Activated CD4-positive, CD25-positive, alpha-beta regulatory T cell (primary cell): ENCODE results near the gene TNFRSF21.
"Not testable (repeated sequence)": the region's sequence is repeated elsewhere in the genome, so short reads cannot be mapped to it uniquely, and the experiment has no call there.

ENCODE experiments used
- DNase-seq, 4 experiments: peaks; one replicate each; lab custom pipeline; 2025; lab: John Stamatoyannopoulos, UW

Gene TNFRSF21

DNA sequence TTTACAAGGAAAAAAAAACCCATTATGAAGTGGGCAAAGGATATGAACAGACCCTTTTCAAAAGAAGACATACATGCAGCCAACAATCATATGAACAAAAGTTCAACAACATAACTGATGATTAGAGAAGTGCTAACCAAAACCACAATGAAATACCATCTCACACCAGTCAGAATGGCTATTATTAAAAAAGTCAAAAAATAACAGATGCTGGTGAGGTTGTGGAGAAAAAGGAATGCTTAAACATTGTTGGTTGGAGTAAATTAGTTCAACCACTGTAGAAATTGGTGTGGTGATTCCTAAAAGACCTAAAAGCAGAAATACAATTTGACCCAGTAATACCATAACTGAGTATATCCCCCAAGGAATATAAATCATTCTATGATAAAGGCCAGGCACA lies 86.5 kb downstream of the TNFRSF21 start:
- not testable (repeated sequence) for DNase-seq

DNA sequence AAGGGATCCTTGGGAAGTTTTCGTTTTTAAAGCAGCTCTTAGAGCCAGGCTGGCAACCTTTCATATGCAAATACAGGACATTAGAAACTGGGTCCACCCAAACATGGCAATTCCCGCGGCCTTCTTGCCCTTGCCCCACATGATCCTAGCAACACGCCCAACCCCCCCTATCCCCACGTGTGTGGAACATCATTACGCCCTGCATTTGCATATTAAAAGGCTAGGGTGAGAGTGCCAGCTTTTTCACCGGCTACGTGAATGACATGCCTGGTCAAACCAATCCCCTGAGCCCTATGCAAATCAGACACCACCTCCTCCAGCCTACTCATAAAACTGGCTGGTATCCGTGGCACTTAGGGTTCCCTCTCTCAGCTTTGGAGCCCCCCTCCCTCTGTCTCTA lies 88.1 kb downstream of the TNFRSF21 start:
- DNase-seq = no peak

- DNase-seq = no peak
These were observed 100.1 kb downstream of the TNFRSF21 start for GRCh38 chr6:47209632-47210031.

- no peak for DNase-seq
These were observed 102.4 kb downstream of the TNFRSF21 start for GRCh38 chr6:47207261-47207660.

- DNase-seq = no peak
These were observed 103.1 kb downstream of the TNFRSF21 start for GRCh38 chr6:47206626-47207025.

DNA sequence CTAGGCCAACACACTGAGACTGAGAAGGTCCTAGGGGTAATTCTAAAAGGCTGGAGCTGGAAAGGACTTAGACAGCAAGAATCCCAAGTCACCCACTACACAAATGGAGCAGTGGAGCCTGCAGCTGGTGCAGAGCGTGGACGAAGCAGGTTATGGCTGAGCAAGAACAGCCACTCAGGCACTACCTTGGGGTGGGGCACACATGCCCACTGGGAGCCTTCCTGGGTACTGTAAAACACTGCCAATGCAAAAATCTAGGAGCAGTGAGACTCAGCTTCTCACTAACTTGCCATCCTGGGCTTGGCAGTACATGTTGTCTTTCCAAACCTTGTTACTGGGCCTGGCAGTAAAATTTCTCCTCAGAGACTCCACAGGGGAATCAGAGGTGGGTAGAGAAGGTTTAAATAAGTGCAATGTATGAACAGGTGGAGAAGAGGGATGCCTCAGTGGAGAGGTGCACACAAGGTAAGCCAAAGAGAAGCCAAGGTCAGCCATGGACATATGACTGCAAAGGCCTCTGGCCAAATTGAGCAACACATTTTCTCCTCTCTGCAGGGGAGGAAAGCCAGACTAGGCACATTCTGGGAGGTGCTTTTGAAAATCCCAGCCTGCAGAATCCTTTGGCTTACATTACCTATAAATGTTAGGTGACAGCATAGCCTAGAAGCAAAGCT lies 105.6 kb downstream of the TNFRSF21 start:
- no peak for DNase-seq

DNA sequence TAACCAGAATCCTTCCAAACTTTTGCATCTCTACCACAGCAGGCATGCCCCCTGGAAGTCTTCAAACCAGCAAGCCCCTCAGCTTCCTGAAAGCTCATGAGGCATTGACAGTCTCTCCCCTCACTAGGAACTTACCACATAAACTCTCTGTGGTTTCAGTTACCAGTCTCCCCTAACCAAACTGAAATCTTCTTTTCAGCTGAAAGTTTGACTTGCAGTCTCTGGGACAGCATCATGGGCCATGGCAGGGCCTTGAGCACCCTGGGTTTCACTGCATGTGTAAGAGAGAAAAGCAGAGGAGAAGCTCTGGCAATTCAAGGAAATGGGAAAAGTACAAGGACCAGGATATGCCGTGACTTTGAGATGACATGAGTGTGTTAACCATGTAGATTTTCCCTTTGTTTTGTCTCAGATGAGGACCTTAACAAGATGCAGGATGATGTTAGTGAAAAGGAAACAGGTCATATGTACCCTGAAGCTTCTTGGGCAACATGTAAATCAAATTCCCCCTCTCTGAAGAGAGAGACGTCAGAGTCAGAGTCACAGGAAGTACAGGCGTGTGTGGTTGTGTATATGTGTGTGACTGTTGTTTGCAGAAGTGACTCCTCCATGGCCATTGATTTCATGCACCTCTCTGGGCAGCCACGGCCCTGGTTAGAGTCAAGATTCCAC lies 106.3 kb downstream of the TNFRSF21 start:
- DNase-seq = no peak

DNA sequence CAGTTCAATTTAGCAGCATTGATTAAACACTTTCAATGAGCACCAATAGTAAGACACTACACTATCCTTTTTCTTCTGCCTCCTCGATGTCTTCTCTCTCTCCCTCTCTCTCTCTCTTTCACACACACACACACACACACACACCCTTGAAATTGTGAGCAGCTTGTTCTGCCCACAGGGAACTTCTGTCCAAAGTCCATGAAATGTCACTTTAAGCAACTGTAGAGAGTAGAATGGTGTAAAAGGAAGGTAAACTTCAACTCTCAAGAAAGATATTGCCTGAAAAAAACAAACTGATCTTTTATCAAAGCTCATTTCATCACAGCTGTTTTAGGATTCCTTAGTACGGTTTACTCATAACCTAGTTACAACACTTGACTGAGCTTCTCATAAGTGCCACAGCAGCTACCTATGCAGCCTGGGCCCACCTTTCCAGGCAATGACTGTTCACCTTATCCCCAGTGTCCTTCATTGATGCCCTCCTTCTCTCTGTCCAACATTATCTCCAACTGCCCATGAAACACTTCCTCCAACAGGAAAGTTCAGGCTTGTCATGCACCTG lies 107.0 kb downstream of the TNFRSF21 start:
- no peak for DNase-seq

DNA sequence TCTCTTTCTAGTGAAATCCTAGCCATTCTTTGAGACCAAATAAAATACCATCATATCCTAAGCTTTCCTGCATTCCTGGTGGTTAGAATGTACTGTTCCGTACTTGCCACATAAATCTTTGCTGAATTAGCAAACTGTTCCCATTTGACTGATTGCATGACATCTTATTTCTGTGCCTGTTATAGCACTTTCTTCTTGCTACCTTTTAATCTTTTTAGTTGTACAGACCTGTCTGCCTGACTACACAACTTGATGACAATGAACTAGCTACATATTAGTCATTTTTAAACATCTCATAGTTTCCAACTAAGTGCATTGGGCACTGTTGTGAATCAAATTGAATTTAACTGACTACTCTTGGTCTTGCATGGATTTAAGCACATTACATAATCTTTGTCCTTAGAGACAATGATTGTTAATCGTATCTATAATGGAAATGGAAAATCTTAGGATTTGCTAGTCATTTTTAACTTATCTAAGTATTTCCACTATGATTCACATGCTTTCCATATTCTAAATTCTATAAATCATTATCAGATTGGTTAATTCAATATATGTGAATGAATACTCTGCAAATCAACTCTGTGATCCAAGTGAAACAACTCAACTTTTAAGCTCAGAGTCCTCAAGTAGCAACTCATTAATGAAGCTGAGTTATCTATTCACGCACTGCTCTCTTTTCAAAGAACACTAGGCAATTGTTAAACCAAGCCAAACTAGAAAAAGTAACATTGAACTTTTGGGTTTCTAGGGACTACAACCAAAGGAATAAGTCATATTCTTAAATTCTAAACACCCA lies 109.0 kb downstream of the TNFRSF21 start:
- no peak for DNase-seq

DNA sequence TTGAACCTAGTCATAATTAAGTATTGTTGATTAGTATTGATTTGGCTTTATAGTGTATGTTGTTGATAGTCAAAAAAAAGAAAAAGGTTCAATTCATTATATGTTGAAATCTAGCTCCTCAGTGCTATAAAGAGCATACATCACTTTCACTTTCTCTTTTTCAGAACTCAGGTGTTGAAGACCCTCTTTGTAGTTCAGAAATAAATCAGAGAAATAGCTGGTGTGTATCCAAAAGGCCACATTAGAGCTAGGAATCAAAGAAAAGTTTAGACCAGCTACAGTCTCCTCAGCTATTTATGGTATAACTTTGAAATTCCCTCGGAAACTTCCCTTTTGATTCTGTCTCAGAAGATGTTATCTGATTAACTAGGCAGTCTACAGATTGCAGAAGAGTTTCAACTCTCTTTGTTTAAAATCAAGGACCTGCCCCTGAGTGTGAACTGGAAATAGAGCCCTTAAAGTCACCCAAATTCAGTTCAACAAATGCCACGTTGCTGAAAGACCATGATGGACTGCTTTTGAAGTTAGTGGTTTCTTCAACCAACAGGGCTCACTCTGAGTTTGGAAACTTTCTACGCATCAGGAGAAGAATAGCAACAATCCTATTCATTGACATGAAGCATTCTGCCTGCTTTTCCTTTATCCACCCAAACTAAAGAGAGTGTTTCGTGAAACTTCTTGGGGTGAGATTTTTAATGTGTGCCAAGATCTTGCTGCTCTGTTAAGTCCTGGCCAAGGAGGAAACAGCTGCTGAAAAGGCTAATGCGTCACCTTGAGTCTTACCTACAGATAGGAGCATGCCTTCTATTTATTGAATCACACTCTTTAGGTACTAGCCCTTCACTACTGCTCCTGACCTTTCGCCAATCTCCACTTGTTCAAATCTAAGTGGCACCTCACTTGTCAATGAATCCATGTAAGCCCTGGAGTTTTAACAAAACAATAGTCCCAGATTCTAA lies 111.7 kb downstream of the TNFRSF21 start:
- no peak for DNase-seq

DNA sequence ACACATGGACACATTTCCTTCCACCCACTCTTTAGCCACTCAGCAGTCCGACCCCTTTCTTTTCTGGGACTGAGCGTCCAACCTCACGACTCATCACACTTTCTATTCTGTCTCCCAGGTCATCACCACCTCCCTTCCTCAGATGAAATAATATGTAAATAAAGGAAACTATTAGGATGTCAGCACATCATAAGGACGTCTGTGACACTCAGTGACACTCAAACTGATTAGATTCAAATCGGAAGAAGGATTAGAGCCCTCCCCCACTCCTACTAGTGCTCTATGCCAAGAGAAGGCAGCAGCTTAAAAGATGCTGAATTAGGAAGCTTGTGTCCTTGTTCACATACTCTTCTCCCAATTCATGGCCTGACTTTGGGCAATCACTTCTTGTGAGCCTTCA lies 113.6 kb downstream of the TNFRSF21 start:
- no peak for DNase-seq

DNA sequence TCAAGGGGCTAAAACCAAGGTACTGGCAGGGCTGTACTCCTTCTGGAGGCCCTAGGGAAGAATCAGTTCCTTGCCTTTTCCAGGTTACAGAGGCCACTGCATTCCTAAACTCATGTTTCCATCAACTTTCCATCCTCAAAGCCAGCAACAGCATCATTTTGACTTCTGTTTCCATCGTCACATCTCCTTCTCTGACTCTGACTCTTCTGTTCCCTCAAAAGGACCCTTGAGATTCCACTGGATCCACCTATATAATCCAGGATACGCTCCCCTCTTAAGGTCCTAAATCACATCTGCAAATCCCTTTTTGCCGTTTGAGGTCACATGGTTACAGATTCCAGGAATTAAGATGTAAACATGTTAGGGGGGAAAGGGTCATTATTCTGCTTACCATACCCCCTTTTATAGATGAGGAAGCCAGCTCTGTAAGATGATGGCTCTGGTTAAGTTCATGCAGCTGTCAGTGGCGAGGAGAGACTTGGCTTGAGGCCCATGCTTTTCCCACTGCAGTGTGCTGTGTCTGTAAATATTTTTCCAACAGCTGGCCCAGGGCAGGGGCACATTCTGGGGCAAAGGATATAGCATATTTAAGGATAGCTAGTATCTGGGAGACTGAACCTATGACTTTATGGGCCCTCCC lies 114.6 kb downstream of the TNFRSF21 start:
- DNase-seq = no peak

DNA sequence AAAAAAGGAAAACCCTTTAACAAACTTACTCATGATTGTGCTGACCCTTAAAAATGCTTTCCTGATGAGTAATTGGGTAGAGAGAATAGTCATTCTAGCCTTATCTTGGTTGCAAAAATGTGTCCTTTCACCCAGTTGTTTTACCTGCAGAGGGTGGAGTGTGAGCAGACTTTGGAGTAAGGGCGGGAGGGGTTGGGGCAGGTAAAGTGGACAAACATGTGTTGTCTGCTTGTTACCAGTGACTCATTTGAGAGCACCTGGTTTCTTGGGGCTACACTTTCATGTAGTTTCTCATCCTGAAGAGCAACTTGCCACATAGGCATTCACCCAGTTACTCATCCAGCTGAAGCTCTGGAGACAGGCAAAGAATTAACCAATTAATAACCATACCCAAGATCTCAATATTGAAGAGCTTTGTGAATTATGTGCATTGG lies 121.1 kb downstream of the TNFRSF21 start:
- DNase-seq = no peak

DNA sequence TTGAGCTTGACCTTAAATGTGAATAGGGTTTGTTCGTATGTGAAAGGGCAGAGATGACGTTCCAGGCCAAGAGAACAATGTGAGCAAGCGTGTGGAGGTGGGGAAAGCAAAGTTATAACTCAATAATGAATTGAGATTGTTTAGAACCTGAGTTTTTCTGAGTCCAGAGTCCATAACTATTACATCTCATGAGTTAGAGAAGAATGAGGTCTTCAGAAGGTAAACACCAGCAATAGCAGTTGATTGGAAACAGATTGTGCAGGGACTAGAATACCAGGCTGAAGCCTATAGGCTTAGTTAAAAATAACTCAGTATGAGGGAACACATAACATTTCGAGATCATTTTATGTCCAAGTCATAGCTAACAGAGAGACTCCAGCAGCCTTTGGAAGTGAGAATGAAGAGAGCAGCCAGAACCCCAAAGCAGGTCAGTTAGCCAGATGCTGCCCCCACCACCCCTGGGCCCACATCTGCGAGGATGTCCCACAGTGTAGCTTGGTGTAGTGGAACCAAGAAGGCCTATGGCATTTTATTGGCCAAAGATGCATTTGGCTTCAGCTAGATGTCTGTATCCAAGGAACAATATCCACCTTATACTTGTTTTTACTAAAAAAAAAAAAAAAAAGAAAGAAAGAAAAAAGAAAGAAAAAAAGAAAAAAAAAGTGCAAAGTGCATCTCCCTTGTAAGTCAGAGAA lies 121.7 kb downstream of the TNFRSF21 start:
- DNase-seq = no peak

DNA sequence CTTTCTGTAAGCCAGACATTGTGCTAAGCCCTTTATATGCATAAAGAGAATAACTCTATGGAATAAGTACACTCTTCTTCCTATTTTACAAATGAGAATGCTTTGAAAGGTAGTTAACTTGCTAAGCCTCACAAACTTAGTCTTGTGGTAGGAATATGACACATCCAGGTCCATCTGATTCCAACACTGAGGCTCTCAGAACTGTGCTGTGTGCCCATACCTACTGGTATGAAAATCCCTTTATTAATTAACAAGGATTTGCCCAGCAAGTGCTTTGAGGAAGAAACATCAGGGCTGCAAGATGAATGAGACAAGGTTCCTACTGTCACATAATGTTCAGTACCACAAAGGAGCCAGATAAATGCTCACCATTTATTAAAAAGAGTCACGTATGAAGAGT lies 122.6 kb downstream of the TNFRSF21 start:
- DNase-seq = no peak

DNA sequence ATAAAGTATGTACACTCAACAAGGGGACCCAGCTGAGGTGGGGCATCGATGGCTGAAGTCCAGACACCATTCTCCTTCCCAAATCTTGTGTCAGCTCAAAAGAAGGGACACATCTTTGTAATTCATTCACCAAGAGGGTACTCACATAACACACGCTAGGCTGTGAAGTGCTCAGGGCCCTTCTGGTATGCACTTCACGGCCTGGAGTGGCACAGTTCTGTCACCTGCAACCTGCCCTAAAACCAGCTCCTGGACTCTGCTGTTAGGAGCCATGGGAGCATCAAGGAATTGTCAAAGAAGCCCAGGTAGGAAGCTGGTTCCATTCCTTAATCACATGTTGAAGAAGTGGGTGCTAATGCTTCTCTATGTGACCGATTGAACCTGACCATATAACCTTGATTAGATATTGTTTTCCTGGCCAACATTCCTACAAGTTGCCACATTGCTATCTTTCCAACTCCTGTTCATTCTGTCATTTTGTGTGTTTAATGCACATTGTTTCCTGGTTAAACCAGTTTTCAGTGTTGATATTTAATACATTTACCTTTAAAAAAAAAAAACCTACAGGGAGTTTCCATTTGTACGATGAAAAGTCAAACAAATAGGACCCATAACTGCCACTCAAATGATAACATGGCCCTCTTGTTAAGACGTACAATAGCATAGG lies 127.3 kb downstream of the TNFRSF21 start:
- DNase-seq = no peak

- DNase-seq = no peak
These were observed 128.0 kb downstream of the TNFRSF21 start for GRCh38 chr6:47181681-47182080.
